HG03442 (cell line): ENCODE results near the gene HVCN1.
"Not testable (repeated sequence)": the region's sequence is repeated elsewhere in the genome, so short reads cannot be mapped to it uniquely, and the experiment has no call there.

ENCODE experiments used
- ATAC-seq: cut with Tn5 transposase; IDR thresholded peaks from one replicate; pipeline ENCODE4 v1.9.1; 2021; ENCODE audit warnings: mild to moderate bottlenecking, moderate library complexity; ENCODE audit not compliant: unreplicated experiment

The HVCN1 gene

GRCh38 chr12:110619534-110619953, 69.4 kb downstream of the HVCN1 start:
- ATAC-seq, result peak; percentile 52

- no peak for ATAC-seq
Observed at GRCh38 chr12:110616471-110617115, 72.3 kb downstream of the HVCN1 start.

GRCh38 chr12:110615171-110615570, 73.7 kb downstream of the HVCN1 start:
- no peak for ATAC-seq

GRCh38 chr12:110613771-110614684, 74.9 kb downstream of the HVCN1 start, which contains the start of gene TCTN1:
TSS of gene TCTN1 (plus strand) at chr12:110614129. CDS start at chr12:110614183, 54 bp downstream.
- peak; percentile 93 for ATAC-seq

- ATAC-seq, result no peak
Observed at GRCh38 chr12:110613071-110613770, 75.7 kb downstream of the HVCN1 start.

GRCh38 chr12:110606253-110606611, 82.7 kb downstream of the HVCN1 start:
- ATAC-seq, result no peak

- ATAC-seq, result not testable (repeated sequence)
Observed at GRCh38 chr12:110602085-110602814, 86.7 kb downstream of the HVCN1 start.

- ATAC-seq, result no peak
Observed at GRCh38 chr12:110600254-110600653, 88.7 kb downstream of the HVCN1 start.

- no peak for ATAC-seq
Observed at GRCh38 chr12:110599334-110599733, 89.6 kb downstream of the HVCN1 start.
